DND-41 (cell line): ENCODE data around the gene PCDHGA5.

Experiments used
- EZH2 ChIP-seq: IDR thresholded peaks from 3 replicates; pipeline ENCODE4 v1.6.1; 2012; ENCODE audit warnings: borderline replicate concordance, low read depth, mild to moderate bottlenecking, moderate library complexity, low read length, inconsistent platforms; ENCODE audit not compliant: severe bottlenecking
- TF ChIP-seq, protein P1 (sequence below): IDR thresholded peaks from 2 replicates; pipeline ENCODE4 v1.5.1; 2012; ENCODE audit warnings: borderline replicate concordance, low read length, moderate library complexity, mild to moderate bottlenecking; ENCODE audit not compliant: poor library complexity, severe bottlenecking; ENCODE audit errors: extremely low read depth

DNA sequence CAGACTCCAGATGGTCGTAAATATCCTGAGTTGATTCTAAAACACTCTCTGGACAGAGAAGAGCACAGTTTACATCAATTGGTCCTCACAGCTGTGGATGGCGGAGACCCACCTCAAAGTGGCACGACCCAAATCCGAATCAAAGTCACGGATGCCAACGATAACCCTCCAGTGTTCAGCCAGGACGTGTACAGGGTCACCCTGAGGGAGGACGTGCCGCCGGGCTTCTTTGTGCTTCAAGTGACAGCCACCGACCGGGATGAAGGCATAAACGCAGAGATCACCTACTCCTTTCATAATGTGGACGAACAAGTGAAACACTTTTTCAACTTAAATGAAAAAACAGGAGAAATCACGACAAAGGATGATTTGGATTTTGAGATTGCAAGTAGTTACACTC, 3.3 kb upstream of the PCDHGA5 start:
- TF ChIP-seq, protein P1, sequence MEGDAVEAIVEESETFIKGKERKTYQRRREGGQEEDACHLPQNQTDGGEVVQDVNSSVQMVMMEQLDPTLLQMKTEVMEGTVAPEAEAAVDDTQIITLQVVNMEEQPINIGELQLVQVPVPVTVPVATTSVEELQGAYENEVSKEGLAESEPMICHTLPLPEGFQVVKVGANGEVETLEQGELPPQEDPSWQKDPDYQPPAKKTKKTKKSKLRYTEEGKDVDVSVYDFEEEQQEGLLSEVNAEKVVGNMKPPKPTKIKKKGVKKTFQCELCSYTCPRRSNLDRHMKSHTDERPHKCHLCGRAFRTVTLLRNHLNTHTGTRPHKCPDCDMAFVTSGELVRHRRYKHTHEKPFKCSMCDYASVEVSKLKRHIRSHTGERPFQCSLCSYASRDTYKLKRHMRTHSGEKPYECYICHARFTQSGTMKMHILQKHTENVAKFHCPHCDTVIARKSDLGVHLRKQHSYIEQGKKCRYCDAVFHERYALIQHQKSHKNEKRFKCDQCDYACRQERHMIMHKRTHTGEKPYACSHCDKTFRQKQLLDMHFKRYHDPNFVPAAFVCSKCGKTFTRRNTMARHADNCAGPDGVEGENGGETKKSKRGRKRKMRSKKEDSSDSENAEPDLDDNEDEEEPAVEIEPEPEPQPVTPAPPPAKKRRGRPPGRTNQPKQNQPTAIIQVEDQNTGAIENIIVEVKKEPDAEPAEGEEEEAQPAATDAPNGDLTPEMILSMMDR = no peak
- no peak for TF ChIP-seq EZH2
